ENCODE results near the gene IL31.

Gene IL31

DNA sequence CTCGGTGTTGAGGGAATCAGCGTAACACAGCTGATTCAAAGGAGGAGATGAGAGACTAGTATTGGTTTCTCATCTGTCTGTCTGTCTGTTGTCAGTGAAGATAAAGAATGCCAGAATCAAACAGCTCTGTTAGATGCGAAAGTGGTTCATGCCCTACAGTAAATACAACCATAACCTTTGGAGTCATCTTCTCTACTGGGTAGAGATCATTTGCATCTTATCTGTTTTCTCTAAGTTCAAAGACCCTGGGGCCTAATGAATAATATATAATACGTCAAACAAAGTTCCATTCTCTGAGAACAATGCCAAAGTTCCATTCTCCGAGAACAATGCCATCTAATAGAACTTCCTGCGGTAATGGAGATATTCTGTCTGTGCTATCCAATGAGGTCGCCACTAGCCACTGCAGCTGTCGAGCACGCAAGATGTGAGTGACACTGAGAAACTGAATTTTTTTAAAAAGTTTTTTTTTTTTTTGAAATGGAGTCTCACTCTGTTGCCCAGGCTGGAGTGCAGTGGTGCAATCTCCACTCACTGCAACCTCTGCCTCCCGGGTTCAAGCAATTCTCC, 6.6 kb downstream of the IL31 start:
- Histone ChIP-seq H2AFZ (ENCODE audit: low read length) (no peak overlapping the region), H3K4me2 (ENCODE audit: low read depth, low read length, poor library complexity, severe bottlenecking) (no peak overlapping the region), H3F3A (ENCODE audit: low read depth) (no peaks in the 10 kb centered on the region), H3K36me3 (ENCODE audit: insufficient read depth, low read length) (no peaks in the 10 kb centered on the region), H3K27me3 (ENCODE audit: insufficient read depth, low read length, poor library complexity, severe bottlenecking) (no peaks in the 10 kb centered on the region), H3K79me2 (ENCODE audit: insufficient read depth, low read length) (no peaks in the 10 kb centered on the region), H3K9me3 (ENCODE audit: insufficient read depth, low read depth, low read length) (no peaks in the 10 kb centered on the region), H3K4me1 (ENCODE audit: insufficient read depth, low read length, poor library complexity, severe bottlenecking) (no peaks in the 10 kb centered on the region), H3K9ac (ENCODE audit: low read depth, low read length, poor library complexity, severe bottlenecking) (no peak overlapping the region), H3K4me3 (ENCODE audit: low read length, poor library complexity, severe bottlenecking) (no peak overlapping the region), H3K9me2 (replicated peaks; ENCODE audit: low read depth, low read length) (no peaks in the 10 kb centered on the region), H4K20me1 (ENCODE audit: insufficient read depth, low read length, poor library complexity, severe bottlenecking) (no peaks in the 10 kb centered on the region)
- no peak for TF ChIP-seq EZH2phosphoT487 (IDR thresholded peaks at IDR 0.05; ENCODE audit: borderline replicate concordance)
- TF ChIP-seq, protein P1, sequence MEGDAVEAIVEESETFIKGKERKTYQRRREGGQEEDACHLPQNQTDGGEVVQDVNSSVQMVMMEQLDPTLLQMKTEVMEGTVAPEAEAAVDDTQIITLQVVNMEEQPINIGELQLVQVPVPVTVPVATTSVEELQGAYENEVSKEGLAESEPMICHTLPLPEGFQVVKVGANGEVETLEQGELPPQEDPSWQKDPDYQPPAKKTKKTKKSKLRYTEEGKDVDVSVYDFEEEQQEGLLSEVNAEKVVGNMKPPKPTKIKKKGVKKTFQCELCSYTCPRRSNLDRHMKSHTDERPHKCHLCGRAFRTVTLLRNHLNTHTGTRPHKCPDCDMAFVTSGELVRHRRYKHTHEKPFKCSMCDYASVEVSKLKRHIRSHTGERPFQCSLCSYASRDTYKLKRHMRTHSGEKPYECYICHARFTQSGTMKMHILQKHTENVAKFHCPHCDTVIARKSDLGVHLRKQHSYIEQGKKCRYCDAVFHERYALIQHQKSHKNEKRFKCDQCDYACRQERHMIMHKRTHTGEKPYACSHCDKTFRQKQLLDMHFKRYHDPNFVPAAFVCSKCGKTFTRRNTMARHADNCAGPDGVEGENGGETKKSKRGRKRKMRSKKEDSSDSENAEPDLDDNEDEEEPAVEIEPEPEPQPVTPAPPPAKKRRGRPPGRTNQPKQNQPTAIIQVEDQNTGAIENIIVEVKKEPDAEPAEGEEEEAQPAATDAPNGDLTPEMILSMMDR (conservative IDR thresholded peaks at IDR 0.05; ENCODE audit: low read length) = no peak

DNA sequence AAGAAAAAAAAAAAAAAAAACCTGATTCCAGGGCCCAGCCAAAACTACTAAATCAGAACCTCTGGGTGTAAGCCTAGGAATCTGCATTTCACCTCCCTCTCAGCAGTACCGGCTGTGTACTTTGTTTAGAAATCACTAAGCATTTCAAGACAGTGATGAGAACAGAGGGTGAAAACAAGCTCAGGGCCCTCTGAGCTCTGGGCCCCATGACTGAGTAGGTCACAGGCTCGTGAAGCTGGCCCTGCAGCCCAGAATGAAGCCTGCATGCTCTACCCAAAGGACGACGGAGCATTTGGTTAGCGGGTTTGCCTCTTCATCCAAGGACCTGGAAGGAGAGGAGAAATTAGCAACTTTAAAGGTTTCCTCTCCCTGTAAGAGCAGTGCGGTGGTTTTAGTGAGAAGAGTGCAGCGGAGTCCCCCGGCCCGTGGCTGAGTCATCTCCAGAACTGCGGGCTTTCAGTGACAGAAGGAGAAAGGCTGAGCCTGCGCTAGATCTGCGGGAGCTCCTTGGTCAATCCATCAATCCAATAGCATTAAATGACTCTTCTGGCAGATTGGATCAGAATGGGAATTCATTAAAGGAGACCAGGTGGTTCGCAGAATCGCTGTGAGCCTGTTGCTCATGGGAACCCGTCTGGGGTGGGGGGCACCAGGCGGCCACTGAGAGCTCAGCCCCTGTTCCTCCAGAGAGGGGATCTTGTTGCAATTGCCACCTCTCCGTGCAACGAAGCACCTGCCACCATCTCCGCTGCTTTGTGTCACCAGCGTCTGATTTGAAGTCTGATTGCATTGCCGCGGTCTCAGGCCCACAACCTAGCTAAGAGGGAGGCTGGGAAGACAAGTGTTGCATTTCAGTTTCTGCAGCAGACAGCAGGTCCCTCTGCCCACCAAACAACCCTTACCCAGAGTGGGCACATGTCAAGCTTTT, 7.3 kb downstream of the IL31 start:
- H3K4me1 ChIP-seq (ENCODE audit: insufficient read depth, low read length, poor library complexity, severe bottlenecking) = no peaks in the 10 kb centered on the region

DNA sequence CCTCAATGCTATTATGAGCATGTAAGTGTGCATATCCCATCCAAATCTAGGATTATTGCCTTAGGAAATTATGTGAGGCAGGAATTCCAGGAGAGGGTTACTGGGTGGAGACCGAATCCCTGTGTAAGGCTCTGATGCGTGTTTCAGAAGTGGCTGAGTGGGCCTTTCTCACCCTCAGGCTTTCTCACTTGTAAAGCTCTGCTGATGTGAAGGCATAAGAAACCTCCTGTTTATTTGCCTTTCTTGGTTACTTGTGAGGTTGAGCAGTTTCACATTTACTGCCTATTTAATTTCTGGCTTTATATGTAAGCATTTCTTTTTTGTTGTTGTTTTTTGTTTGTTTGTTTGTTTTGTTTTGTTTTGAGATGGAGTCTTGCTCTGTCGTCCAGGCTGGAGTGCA, 11.0 kb downstream of the IL31 start:
- H3K4me2 ChIP-seq (ENCODE audit: low read depth, low read length, poor library complexity, severe bottlenecking) = no peak overlapping the region
- H3K79me2 ChIP-seq (ENCODE audit: insufficient read depth, low read length) = no peaks in the 10 kb centered on the region
- no peaks in the 10 kb centered on the region for H3F3A ChIP-seq (ENCODE audit: low read depth)
- H3K9ac ChIP-seq (ENCODE audit: low read depth, low read length, poor library complexity, severe bottlenecking) = no peak overlapping the region
- H3K9me3 ChIP-seq (ENCODE audit: insufficient read depth, low read depth, low read length) = no peaks in the 10 kb centered on the region
- H2AFZ ChIP-seq (ENCODE audit: low read length) = no peak overlapping the region
- no peaks in the 10 kb centered on the region for H3K27me3 ChIP-seq (ENCODE audit: insufficient read depth, low read length, poor library complexity, severe bottlenecking)
- no peaks in the 10 kb centered on the region for H4K20me1 ChIP-seq (ENCODE audit: insufficient read depth, low read length, poor library complexity, severe bottlenecking)
- no peak for TF ChIP-seq EZH2phosphoT487 (IDR thresholded peaks at IDR 0.05; ENCODE audit: borderline replicate concordance)
- TF ChIP-seq, protein P1 (conservative IDR thresholded peaks at IDR 0.05; ENCODE audit: low read length) = no peak
- no peaks in the 10 kb centered on the region for H3K9me2 ChIP-seq (replicated peaks; ENCODE audit: low read depth, low read length)
- no peaks in the 10 kb centered on the region for H3K36me3 ChIP-seq (ENCODE audit: insufficient read depth, low read length)
- H3K4me3 ChIP-seq (ENCODE audit: low read length, poor library complexity, severe bottlenecking) = no peak overlapping the region
- H3K4me1 ChIP-seq (ENCODE audit: insufficient read depth, low read length, poor library complexity, severe bottlenecking) = no peaks in the 10 kb centered on the region

More for the DNA sequence above, 7.3 kb downstream of the IL31 start:
- Histone ChIP-seq H3K4me3 (ENCODE audit: low read length, poor library complexity, severe bottlenecking) (no peak overlapping the region), H3F3A (ENCODE audit: low read depth) (no peaks in the 10 kb centered on the region), H3K9ac (ENCODE audit: low read depth, low read length, poor library complexity, severe bottlenecking) (no peak overlapping the region), H2AFZ (ENCODE audit: low read length) (no peak overlapping the region), H3K79me2 (ENCODE audit: insufficient read depth, low read length) (no peaks in the 10 kb centered on the region), H3K4me2 (ENCODE audit: low read depth, low read length, poor library complexity, severe bottlenecking) (no peak overlapping the region), H4K20me1 (ENCODE audit: insufficient read depth, low read length, poor library complexity, severe bottlenecking) (no peaks in the 10 kb centered on the region), H3K27me3 (ENCODE audit: insufficient read depth, low read length, poor library complexity, severe bottlenecking) (no peaks in the 10 kb centered on the region), H3K9me2 (replicated peaks; ENCODE audit: low read depth, low read length) (no peaks in the 10 kb centered on the region), H3K36me3 (ENCODE audit: insufficient read depth, low read length) (no peaks in the 10 kb centered on the region), H3K9me3 (ENCODE audit: insufficient read depth, low read depth, low read length) (no peaks in the 10 kb centered on the region)
- TF ChIP-seq, protein P1 (conservative IDR thresholded peaks at IDR 0.05; ENCODE audit: low read length) = no peak
- TF ChIP-seq EZH2phosphoT487 (IDR thresholded peaks at IDR 0.05; ENCODE audit: borderline replicate concordance) = no peak

Measured in Loucy (cell line).